AG20443 (cell line): Measurements from ENCODE around the gene MACROD2.
A peak's percentile ranks its signal among the peaks of the same experiment; 100 is the strongest.

ENCODE experiments used
- DNase-seq: peaks from one replicate; pipeline ENCODE4 v3.0.0; 2012; ENCODE audit warnings: low spot score, mixed read lengths

Gene MACROD2

DNA sequence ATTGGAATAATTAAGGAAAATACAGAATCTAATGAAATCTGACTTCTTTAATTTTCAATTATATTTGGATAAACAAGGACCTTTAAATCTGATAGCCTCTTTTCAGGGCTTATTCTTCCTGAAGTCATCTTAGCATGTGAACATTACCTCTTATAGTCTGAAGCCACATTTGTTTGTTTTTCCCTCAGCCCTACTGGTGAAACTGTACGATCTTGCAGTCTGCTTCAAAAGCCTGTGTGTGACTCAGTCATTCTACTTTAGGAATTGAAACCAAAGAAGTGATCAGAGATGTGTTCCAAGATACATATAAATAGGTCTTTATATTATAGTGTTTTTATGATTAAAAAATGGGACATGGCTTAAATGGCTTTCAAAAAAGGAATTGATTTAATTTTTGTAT is 67.5 kb downstream of the MACROD2 start:
- peak; percentile 8 for DNase-seq

- DNase-seq: no peak
Measured at GRCh38 chr20:14064333-14064732, 69.0 kb downstream of the MACROD2 start.

- DNase-seq: no peak
Measured at GRCh38 chr20:14064921-14065320, 69.6 kb downstream of the MACROD2 start.

DNA sequence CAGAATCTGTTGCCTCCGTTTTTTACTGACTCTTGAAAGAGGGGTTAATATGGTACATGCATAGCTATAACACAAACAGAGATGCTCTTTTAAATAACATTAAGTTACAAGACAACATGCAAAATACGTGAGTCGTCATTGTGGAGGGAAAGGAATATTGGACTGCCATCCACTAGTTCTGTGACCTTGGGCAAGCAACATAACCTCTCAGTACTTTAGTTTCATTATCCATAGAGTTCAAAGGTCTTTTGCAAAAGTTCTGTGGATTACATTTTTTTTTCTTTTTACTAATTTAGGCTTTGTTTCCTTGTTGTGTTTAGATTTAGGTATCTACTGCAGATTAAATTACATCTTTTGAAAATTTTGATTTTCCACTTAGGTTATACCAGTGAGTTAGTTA is 70.5 kb downstream of the MACROD2 start:
- DNase-seq: no peak

DNA sequence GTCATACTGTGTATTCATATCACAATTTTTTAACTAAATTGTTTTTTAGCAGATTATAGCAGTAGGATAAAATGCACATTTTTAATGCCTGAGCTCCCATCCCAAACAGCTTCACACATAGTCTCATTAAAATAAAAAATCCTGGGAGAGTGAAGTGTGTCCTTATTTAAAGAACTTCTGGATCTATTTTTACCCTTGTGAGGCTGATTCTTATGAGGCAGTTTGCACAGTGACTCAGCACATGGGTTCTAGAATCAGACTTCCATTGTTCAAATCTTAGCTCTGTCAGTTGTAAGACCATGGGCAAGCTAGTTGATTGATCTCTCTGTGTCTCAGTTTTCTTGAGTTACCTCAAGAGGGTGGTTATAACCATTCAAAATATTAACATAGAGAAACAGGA is 72.3 kb downstream of the MACROD2 start:
- DNase-seq: no peak

DNA sequence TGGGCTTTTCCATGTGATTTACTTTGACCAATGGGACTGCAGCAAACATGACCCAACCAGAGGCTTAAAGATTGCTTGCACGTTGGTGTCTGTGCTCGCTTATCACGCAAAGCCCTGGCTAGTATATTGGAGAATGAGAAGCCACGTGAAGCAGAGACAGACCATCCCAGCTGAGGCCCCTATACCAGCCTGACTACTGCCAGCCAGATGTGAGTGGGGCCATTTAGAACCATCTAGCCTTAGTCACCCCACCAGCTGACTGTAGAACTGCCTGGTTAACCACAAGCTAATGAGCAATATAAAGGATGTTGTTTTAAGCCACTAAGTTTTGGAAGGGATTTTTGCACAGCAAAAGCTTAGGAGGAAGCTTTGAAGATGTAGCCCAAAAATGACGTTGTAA is 74.5 kb downstream of the MACROD2 start:
- peak; percentile 66 for DNase-seq

GRCh38 chr20:14093652-14094051 is 98.3 kb downstream of the MACROD2 start:
- no peak for DNase-seq

DNA sequence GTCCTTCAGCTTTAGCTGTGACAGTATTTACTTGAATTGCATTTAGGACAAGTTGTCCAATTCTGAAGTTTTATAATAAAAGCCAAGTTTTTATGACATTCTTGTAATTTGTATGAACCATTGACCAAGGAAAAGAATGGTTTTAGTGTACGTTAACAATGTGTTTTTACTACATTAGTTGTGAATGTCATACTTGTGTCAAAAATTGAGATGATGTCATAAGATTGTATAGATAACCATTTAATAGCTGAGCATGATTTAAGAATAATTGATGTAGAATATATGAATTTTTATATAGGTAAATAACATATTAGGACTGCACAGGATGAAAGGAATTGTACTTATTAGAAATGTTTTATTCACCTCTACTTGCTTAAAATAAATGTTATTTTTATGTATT is 102.9 kb downstream of the MACROD2 start:
- DNase-seq: no peak

DNA sequence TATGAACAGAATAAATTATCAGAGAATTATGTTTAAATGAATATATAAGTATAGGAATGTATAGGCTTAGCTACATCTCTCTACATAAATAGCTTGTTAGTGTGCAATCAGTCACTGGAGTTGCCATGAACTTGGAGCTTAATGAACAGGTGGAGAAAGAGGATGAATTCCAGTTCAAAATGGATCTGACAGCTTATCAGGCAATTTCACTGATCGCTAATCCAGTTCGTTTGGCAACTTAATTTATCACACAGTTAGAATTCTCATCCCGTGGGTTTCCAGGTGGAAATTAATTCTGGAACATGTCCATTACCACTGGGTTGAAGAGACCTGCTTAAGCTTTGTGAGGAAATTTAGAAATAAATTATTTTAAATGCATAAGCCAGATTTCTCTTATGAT is 118.1 kb downstream of the MACROD2 start:
- DNase-seq: no peak

DNA sequence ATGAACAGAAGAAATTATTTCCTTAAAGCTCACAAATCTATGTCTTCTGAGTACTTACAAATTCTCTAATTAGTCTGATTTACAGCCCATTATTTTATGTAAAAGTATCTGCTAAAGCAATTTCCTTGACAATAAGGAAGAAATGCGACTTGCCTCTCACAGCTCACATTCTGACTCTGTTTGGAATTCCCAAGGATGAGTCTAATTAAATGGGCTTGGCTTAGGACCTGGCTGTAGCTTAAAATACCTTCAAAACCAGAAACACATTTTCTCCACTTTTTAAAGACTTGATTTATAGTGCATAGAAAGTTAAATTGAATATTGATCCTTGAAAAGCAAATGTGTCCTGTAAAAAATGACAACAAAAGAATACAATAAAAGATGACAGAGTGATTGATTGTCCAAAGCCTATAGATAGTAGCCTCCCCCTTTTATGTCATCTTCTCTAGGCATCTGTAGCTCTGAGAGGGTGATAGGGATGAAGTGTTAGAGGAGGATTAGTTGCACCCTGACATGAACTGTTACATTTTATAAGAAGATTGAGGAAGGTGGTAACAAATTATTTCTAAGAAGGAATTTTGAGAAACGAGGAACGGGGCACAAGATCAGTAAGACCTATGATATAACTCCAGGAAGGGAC is 118.9 kb downstream of the MACROD2 start:
- DNase-seq: no peak

GRCh38 chr20:14116037-14116436 is 120.7 kb downstream of the MACROD2 start:
- DNase-seq: no peak

GRCh38 chr20:14117768-14118167 is 122.5 kb downstream of the MACROD2 start:
- no peak for DNase-seq

DNA sequence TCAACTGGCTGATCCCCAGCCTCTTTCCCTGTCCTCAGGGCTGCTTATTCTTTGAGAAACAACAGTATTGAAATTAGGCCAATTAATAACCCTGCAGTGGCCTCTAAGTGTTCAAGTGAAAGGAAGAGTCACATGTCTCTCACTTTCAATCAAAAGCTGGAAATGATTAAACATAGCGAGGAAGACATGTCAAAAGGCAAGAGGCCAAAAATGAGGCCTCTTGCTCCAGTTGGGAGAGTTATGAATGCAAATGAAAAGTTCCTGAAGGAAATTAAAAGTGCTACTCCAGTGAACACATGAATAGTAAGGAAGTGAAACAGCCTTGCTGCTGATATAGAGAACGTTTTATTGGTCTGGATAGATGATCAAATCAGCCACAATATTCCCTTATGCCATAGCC is 131.5 kb downstream of the MACROD2 start:
- DNase-seq: no peak

DNA sequence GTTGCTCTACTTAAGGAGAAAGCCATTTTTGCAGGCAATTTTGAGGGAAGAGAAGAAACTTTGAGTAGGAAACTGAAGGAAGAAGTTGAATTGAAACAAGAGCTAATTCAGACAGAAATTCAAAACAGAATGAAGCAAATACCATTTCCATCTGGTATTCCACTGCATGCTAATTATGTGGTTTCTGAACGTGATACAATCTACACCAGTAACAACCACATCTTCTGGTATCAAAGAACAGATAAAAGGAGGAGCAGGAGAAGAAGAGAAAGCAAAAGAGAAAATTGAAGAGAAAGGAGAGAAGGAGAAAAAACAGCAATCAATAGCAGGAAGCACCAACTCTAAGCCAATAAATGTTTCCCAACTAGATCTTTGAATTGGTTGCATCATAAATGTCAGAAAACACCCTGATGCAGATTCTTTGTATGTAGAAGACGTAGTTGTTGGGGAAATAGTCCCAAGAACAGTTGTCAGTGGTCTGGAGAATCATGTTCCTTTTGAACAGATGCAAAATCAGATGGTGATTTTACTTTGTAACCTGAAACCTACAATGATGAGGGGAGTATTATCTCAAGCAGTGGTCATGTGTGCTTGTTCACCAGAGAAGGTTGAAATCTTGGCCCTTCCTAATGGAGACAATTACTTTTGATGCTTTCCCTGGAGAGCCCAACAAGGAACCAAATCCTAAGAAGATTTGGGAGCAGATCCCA is 132.4 kb downstream of the MACROD2 start:
- DNase-seq: no peak

DNA sequence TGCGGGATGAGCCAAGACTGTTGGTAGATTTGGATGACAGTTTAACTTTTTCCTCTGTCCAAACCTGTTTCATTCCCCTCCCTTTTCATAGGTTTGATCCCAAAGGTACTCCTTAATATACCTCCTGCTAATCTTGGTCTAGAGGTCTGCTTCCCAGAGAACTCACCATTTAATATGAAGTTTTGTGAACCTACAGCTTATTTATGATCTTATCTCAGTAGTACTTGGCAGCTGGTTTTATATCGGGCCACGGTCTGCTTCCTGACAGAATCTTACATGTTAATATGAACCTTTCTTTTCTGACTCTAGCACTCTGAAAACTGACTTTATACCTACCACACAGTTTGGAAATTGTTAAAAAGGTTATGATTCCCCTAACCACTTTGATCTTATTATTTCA is 138.7 kb downstream of the MACROD2 start:
- no peak for DNase-seq

- DNase-seq: peak; percentile 70
Measured at GRCh38 chr20:14142171-14142570, 146.9 kb downstream of the MACROD2 start.

DNA sequence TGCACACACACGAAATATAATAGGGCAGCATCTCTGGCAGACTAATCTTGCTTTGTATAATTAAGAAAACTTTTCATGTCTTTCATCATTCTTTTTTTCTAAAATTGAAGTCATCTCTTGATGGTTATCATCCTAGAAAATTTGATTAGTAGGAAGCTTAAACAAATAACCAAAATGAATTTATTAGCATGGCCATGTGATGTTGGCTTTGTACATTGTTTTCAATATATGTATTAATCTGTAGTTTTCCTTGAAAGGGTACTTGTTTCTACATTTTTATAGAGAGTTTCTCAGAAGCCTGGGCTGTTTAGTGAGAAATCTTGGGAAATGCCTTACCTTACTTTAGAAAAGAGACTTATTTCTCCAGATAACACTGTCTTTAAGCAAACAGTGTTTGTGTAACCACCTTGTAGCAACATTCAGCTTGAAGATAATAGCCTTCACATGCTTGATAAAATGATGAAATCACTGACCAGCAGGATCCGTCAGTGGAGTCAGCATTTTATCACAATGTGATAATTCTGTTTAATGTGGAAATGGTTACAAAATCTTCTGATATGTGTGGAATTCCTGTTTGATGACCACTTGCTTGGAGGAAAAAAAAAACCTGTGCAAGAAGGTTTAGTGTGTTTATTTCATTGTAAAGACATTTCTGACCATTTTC is 147.8 kb downstream of the MACROD2 start:
- DNase-seq: peak; percentile 38

DNA sequence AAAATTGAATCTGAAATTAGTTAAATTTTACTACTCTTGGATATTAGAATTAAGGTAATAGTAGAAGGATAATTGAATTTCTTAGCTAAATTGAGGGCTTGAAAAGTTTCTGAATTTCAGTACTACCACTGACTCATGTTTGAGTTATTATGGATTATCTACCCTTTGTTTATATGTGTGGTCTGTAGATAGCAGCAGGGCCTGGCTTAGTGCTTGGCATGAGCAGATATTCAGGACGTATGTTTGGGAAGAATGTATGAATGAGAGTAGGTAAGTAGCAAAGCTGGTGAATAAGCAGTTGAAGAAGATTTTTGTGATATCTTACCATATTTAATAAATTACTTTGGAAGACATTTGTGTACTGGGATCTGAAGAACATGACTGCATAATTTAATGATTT is 152.7 kb downstream of the MACROD2 start:
- DNase-seq: no peak

GRCh38 chr20:14155361-14155760 is 160.0 kb downstream of the MACROD2 start:
- DNase-seq: no peak

DNA sequence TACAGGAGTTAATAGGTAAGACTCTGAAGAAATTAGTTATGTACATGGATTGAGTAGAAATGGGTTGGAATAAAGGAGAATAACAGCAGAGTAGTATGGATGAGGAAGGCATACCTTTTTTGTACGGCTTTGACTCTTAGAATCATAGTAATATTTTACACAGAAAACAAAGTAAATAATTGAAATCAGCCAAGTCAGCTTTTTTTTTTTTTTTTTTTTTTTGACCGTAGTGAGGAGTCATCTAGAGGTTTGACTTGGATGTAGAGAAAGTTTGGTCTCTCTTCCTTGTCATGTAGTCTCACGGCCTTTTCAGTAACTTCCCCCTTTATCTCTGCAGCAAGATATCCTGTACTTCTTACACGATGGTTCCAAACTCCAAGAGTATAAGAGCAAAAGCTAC is 183.2 kb downstream of the MACROD2 start:
- no peak for DNase-seq

GRCh38 chr20:14178952-14179351 is 183.6 kb downstream of the MACROD2 start:
- DNase-seq: no peak

DNA sequence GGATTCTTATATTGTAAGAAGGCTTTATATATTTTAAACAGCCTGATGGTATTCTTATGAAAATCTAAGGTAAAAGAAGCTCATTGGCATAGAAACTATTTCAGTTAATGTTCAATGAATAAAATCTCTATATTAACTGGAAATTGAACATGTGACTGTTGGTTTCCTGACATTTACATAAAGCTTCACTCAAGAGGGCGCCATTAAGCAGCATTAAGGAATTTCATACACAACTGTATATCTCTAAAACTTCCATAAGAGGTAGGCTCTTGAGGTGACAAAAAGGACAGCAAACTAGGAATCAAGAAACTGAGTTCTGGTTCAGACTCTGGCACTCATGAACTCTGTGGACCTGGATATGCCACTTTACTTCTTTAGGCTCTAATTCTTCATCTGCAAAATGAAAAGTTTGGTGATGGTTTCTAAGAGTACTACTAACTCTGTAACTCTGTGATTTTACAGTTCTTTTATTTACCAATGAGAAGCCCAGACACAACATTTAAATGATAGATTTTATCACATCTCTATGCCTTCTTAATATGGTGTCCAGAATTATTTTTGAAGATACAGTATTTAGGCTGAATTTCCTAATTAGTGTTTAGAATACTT is 194.6 kb downstream of the MACROD2 start:
- DNase-seq: peak; percentile 29

DNA sequence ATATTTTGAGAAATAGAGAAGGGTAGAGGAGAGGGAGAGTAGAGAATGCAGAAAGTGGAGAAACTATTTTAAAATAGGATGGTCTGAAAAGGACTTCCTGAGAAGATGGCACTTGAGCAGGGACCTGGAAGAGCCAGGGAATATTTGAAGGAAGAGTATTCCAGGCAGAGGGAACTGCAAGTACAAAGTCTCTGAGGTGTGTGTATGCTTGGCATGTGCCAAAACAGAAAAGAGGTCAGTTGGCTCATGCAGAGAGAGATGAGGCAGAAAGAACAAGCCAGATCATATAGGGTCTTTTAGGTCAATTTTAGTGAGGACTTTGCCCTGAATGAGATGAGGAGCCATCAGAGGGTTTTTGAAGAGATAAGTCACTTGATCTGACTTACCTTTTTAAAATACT is 196.2 kb downstream of the MACROD2 start:
- no peak for DNase-seq
